PC-3 (cell line): ENCODE measurements around the gene KIAA1328. TPM values are rescaled to one million over a fixed set of nuclear protein-coding genes. Genes with fewer than 3 reads are reported as not detected.

Experiments
- ATAC-seq: fragments of 200-7000 bp; cut with Tn5 transposase; 2 replicates; pipeline ENCODE4 v1.9.1; 2020; ENCODE audit warnings: mild to moderate bottlenecking, moderate library complexity
- BruUV-seq: library from RNA; stranded (reverse); fragments of 400-500 nt; replicated peaks from 2 replicates; lab custom pipeline; 2021; lab: Mats Ljungman, UMichigan
- CTCF ChIA-PET: fragments of 300-600 bp; sonication (Branson Sonifier 250); formaldehyde crosslinking; loops from one replicate; lab custom pipeline; 2022; ENCODE audit warnings: antibody characterized with exemption; lab: Charles Lee
- POLR2A ChIA-PET: fragments of 300-600 bp; sonication (Branson Sonifier 250); formaldehyde crosslinking; loops from one replicate; lab custom pipeline; 2022; ENCODE audit warnings: antibody characterized with exemption; ENCODE audit not compliant: unreplicated experiment; lab: Charles Lee
- DNase-seq: peaks from one replicate; pipeline ENCODE4 v3.0.0-alpha.2; 2015
- H2AFZ ChIP-seq: fragments of 300-600 bp; sonication (generic); 2 replicates; pipeline ENCODE4 v1.6.0; 2016; ENCODE audit warnings: antibody characterized with exemption, low read length
- H3F3A ChIP-seq: fragments of 300-600 bp; sonication (generic); one replicate; pipeline ENCODE4 v1.6.0; 2017; ENCODE audit warnings: antibody characterized with exemption, low read length, control low read depth, mild to moderate bottlenecking; ENCODE audit not compliant: unreplicated experiment
- H3K27ac ChIP-seq: fragments of 300-600 bp; sonication (generic); 2 replicates; pipeline ENCODE4 v1.5.1; 2016; ENCODE audit warnings: mild to moderate bottlenecking, low read length
- H3K27me3 ChIP-seq: fragments of 300-600 bp; sonication (generic); 2 replicates; pipeline ENCODE4 v1.6.1; 2016; ENCODE audit warnings: low read length, mixed read lengths
- H3K36me3 ChIP-seq: fragments of 300-600 bp; sonication (generic); 2 replicates; pipeline ENCODE4 v1.6.1; 2016; ENCODE audit warnings: low read depth, mixed run types, low read length, mixed read lengths
- H3K4me1 ChIP-seq: fragments of 300-600 bp; sonication (generic); 2 replicates; pipeline ENCODE4 v1.5.1; 2016; ENCODE audit warnings: low read length; ENCODE audit not compliant: insufficient read depth
- H3K4me2 ChIP-seq: fragments of 300-600 bp; sonication (generic); 2 replicates; pipeline ENCODE4 v1.6.0; 2016; ENCODE audit warnings: low read length
- H3K4me3 ChIP-seq: fragments of 300-600 bp; sonication (generic); 2 replicates; pipeline ENCODE4 v1.5.1; 2016; ENCODE audit warnings: mild to moderate bottlenecking, low read length, mixed read lengths
- H3K79me2 ChIP-seq: fragments of 300-600 bp; sonication (generic); 2 replicates; pipeline ENCODE4 v1.6.1; 2017; ENCODE audit warnings: low read length, mixed read lengths
- H3K9ac ChIP-seq: fragments of 300-600 bp; sonication (generic); 2 replicates; pipeline ENCODE4 v1.6.0; 2016; ENCODE audit warnings: mild to moderate bottlenecking, low read length
- H3K9me2 ChIP-seq: fragments of 300-600 bp; sonication (generic); replicated peaks from 2 replicates; pipeline ENCODE4 v1.6.1; 2016; ENCODE audit warnings: mixed run types, low read length, mixed read lengths
- H3K9me3 ChIP-seq: fragments of 300-600 bp; sonication (generic); 2 replicates; pipeline ENCODE4 v1.6.1; 2016; ENCODE audit warnings: low read length, mixed read lengths
- H4K20me1 ChIP-seq: fragments of 300-600 bp; sonication (generic); 2 replicates; pipeline ENCODE4 v1.6.1; 2016; ENCODE audit warnings: low read length, mixed read lengths
- CTCF ChIP-seq: fragments of 300-600 bp; sonication (generic); conservative IDR thresholded peaks from 2 replicates; pipeline ENCODE4 v1.5.1; 2017; ENCODE audit warnings: antibody characterized with exemption, low read depth, mild to moderate bottlenecking, low read length
- EZH2 ChIP-seq: fragments of 300-600 bp; sonication (generic); IDR thresholded peaks from one replicate; pipeline ENCODE4 v1.6.1; 2017; ENCODE audit warnings: antibody characterized with exemption, mild to moderate bottlenecking, low read length; ENCODE audit not compliant: unreplicated experiment
- EZH2phosphoT487 ChIP-seq: fragments of 300-600 bp; sonication (generic); IDR thresholded peaks from 2 replicates; pipeline ENCODE4 v1.6.1; 2018; ENCODE audit warnings: mild to moderate bottlenecking, antibody characterized with exemption, low read length, borderline replicate concordance
- intact Hi-C: fragments of 100-400 bp; cut with micrococcal nuclease; formaldehyde crosslinking; loops from 2 replicates; pipeline ENCODE4 v1.9.0; 2023
- total RNA-seq: library from RNA; depleted of rRNA; stranded (reverse); fragments of >200 nt; gene quantifications from 2 replicates; pipeline ENCODE4 v1.2.3, GENCODE V29; 2014

Gene KIAA1328
- total RNA-seq, 1 experiment from 2014 or later: 4.4 TPM

GRCh38 chr18:36850527-36851201 lies 21.7 kb downstream of the KIAA1328 start:
- H3F3A ChIP-seq: no peaks in the 10 kb centered on the region
- CTCF ChIA-PET: no interaction called here
- no peaks in the 10 kb centered on the region for H3K27me3 ChIP-seq
- no peaks in the 10 kb centered on the region for H3K9me2 ChIP-seq
- peaks cover 5% of the 10 kb centered on the region for H3K4me1 ChIP-seq
- H3K4me3 ChIP-seq: no peak overlapping the region
- ATAC-seq (peak; percentile 100), DNase-seq (peak; percentile 64)
- intact Hi-C loops: no loop called here
- H3K4me2 ChIP-seq: no peak overlapping the region
- no peaks in the 10 kb centered on the region for H3K9me3 ChIP-seq
- TF ChIP-seq EZH2phosphoT487 (no peak), EZH2 (no peak), CTCF (no peak)
- no peaks in the 10 kb centered on the region for H4K20me1 ChIP-seq
- H3K9ac ChIP-seq: no peak overlapping the region
- POLR2A ChIA-PET: no interaction called here
- no peaks in the 10 kb centered on the region for H3K36me3 ChIP-seq
- no peaks in the 10 kb centered on the region for H3K79me2 ChIP-seq
- BruUV-seq: no TSS peak
- H2AFZ ChIP-seq: no peak overlapping the region
- H3K27ac ChIP-seq: no peak overlapping the region

- no peaks in the 10 kb centered on the region for H4K20me1 ChIP-seq
- BruUV-seq: no TSS peak
- no peak overlapping the region for H3K4me3 ChIP-seq
- no peaks in the 10 kb centered on the region for H3K27me3 ChIP-seq
- H3K9ac ChIP-seq: no peak overlapping the region
- no peak overlapping the region for H2AFZ ChIP-seq
- ChIA-PET POLR2A (no interaction called here), CTCF (no interaction called here)
- H3F3A ChIP-seq: no peaks in the 10 kb centered on the region
- H3K9me3 ChIP-seq: no peaks in the 10 kb centered on the region
- no peak overlapping the region for H3K4me2 ChIP-seq
- no peak for ATAC-seq
- H3K9me2 ChIP-seq: no peaks in the 10 kb centered on the region
- no peaks in the 10 kb centered on the region for H3K79me2 ChIP-seq
- no peaks in the 10 kb centered on the region for H3K36me3 ChIP-seq
- no peak for TF ChIP-seq CTCF
- TF ChIP-seq EZH2phosphoT487: no peak
- TF ChIP-seq EZH2: no peak
- intact Hi-C loops: no loop called here
- peaks cover 5% of the 10 kb centered on the region for H3K4me1 ChIP-seq
- DNase-seq: no peak
- H3K27ac ChIP-seq: no peak overlapping the region
Measured at GRCh38 chr18:36851202-36851590, 22.3 kb downstream of the KIAA1328 start.

- ATAC-seq: no peak
- H3K4me2 ChIP-seq: no peak overlapping the region
- intact Hi-C loops: no loop called here
- H3K27me3 ChIP-seq: no peaks in the 10 kb centered on the region
- no peaks in the 10 kb centered on the region for H3K79me2 ChIP-seq
- no peaks in the 10 kb centered on the region for H3K4me1 ChIP-seq
- CTCF ChIA-PET: no interaction called here
- no TSS peak for BruUV-seq
- H4K20me1 ChIP-seq: no peaks in the 10 kb centered on the region
- no peaks in the 10 kb centered on the region for H3K9me2 ChIP-seq
- TF ChIP-seq EZH2 (no peak), CTCF (no peak), EZH2phosphoT487 (no peak)
- no peak for DNase-seq
- H3K36me3 ChIP-seq: no peaks in the 10 kb centered on the region
- no peaks in the 10 kb centered on the region for H3K9me3 ChIP-seq
- no peak overlapping the region for H2AFZ ChIP-seq
- POLR2A ChIA-PET: interaction anchor here (0.6 kb wide), 1 partner anchor 60 kb away, joined by 8 read pairs; no protein-coding TSS in a partner anchor
- H3K9ac ChIP-seq: no peak overlapping the region
- H3K4me3 ChIP-seq: no peak overlapping the region
- no peaks in the 10 kb centered on the region for H3F3A ChIP-seq
- no peak overlapping the region for H3K27ac ChIP-seq
Measured at GRCh38 chr18:36856815-36857214, 27.9 kb downstream of the KIAA1328 start.
